SK-N-SH treated with all-trans-retinoic acid at 6 μM for 48 hours (cell line): Measurements from ENCODE around the gene MAN1A1.

Experiments
- ATAC-seq: fragments of 200-7000 bp; cut with Tn5 transposase; 3 replicates; pipeline ENCODE4 v1.9.1; 2020; ENCODE audit warnings: mild to moderate bottlenecking, moderate library complexity
- ARNTL ChIP-seq: fragments of 450-650 bp; formaldehyde crosslinking; IDR thresholded peaks from 2 replicates; pipeline ENCODE4 v1.5.0; 2020; ENCODE audit warnings: low read depth, mild to moderate bottlenecking, moderate library complexity, borderline replicate concordance
- BACH2 ChIP-seq: fragments of 250-450 bp; sonication (Bioruptor Pico); IDR thresholded peaks from 2 replicates; pipeline ENCODE4 v1.9.0; 2021; ENCODE audit warnings: mild to moderate bottlenecking, borderline replicate concordance
- CREB5 ChIP-seq: fragments of 250-450 bp; sonication (Bioruptor Pico); IDR thresholded peaks from 2 replicates; pipeline ENCODE4 v1.5.1; 2020; ENCODE audit warnings: low read depth, mild to moderate bottlenecking, moderate library complexity
- CSDC2 ChIP-seq: fragments of 250-450 bp; sonication (Bioruptor Pico); IDR thresholded peaks from 2 replicates; pipeline ENCODE4 v1.5.0; 2020; ENCODE audit warnings: mild to moderate bottlenecking, moderate library complexity
- ESRRG ChIP-seq: fragments of 250-450 bp; sonication (Bioruptor Pico); IDR thresholded peaks from 2 replicates; pipeline ENCODE4 v1.6.1; 2021; ENCODE audit warnings: mild to moderate bottlenecking
- GLIS3 ChIP-seq: fragments of 250-450 bp; sonication (Bioruptor Pico); IDR thresholded peaks from 2 replicates; pipeline ENCODE4 v1.5.0; 2020; ENCODE audit warnings: mild to moderate bottlenecking, moderate library complexity
- ISL1 ChIP-seq: fragments of 250-450 bp; sonication (Bioruptor Pico); IDR thresholded peaks from 2 replicates; pipeline ENCODE4 v2.1.2; 2022; ENCODE audit warnings: mild to moderate bottlenecking, moderate library complexity
- OSR1 ChIP-seq: fragments of 250-450 bp; sonication (Bioruptor Pico); IDR thresholded peaks from 2 replicates; pipeline ENCODE4 v1.8.0; 2022; ENCODE audit warnings: moderate library complexity, mild to moderate bottlenecking, inconsistent platforms
- PATZ1 ChIP-seq: fragments of 250-450 bp; sonication (Bioruptor Pico); IDR thresholded peaks from 2 replicates; pipeline ENCODE4 v1.8.0; 2020; ENCODE audit warnings: mild to moderate bottlenecking, moderate library complexity, borderline replicate concordance
- POU6F1 ChIP-seq: fragments of 250-450 bp; sonication (Bioruptor Pico); IDR thresholded peaks from 2 replicates; pipeline ENCODE4 v1.8.0; 2021; ENCODE audit warnings: low read depth, mild to moderate bottlenecking, moderate library complexity, borderline replicate concordance
- PPARA ChIP-seq: fragments of 250-450 bp; sonication (Bioruptor Pico); IDR thresholded peaks from 2 replicates; pipeline ENCODE4 v1.5.0; 2020; ENCODE audit warnings: mild to moderate bottlenecking, borderline replicate concordance
- RARB ChIP-seq: fragments of 250-450 bp; sonication (Bioruptor Pico); IDR thresholded peaks from 2 replicates; pipeline ENCODE4 v1.8.0; 2021; ENCODE audit warnings: mild to moderate bottlenecking, moderate library complexity
- SNAI2 ChIP-seq: fragments of 250-450 bp; sonication (Bioruptor Pico); IDR thresholded peaks from 2 replicates; pipeline ENCODE4 v1.5.0; 2020; ENCODE audit warnings: mild to moderate bottlenecking, moderate library complexity
- TOX ChIP-seq: fragments of 250-450 bp; sonication (Bioruptor Pico); IDR thresholded peaks from 2 replicates; pipeline ENCODE4 v1.8.0; 2021; ENCODE audit warnings: mild to moderate bottlenecking, moderate library complexity, borderline replicate concordance
- TSHZ2 ChIP-seq: fragments of 250-450 bp; sonication (Bioruptor Pico); IDR thresholded peaks from 2 replicates; pipeline ENCODE4 v1.5.0; 2020; ENCODE audit warnings: mild to moderate bottlenecking, moderate library complexity
- ZC3H10 ChIP-seq: fragments of 250-450 bp; sonication (Bioruptor Pico); IDR thresholded peaks from 2 replicates; pipeline ENCODE4 v1.5.1; 2021; ENCODE audit warnings: mild to moderate bottlenecking, moderate library complexity
- ZFP3 ChIP-seq: fragments of 250-450 bp; sonication (Bioruptor Pico); IDR thresholded peaks from 2 replicates; pipeline ENCODE4 v1.5.0; 2020; ENCODE audit warnings: mild to moderate bottlenecking, moderate library complexity
- ZNF565 ChIP-seq: fragments of 450-650 bp; formaldehyde crosslinking; conservative IDR thresholded peaks from 2 replicates; pipeline ENCODE4 v1.5.0; 2020; ENCODE audit warnings: low read depth, mild to moderate bottlenecking, moderate library complexity
- ZNF70 ChIP-seq: fragments of 450-650 bp; formaldehyde crosslinking; IDR thresholded peaks from 2 replicates; pipeline ENCODE4 v1.5.0; 2020; ENCODE audit warnings: mild to moderate bottlenecking, moderate library complexity
- ZNF8 ChIP-seq: fragments of 450-650 bp; formaldehyde crosslinking; IDR thresholded peaks from 2 replicates; pipeline ENCODE4 v1.5.0; 2020; ENCODE audit warnings: mild to moderate bottlenecking, moderate library complexity

The MAN1A1 gene

DNA sequence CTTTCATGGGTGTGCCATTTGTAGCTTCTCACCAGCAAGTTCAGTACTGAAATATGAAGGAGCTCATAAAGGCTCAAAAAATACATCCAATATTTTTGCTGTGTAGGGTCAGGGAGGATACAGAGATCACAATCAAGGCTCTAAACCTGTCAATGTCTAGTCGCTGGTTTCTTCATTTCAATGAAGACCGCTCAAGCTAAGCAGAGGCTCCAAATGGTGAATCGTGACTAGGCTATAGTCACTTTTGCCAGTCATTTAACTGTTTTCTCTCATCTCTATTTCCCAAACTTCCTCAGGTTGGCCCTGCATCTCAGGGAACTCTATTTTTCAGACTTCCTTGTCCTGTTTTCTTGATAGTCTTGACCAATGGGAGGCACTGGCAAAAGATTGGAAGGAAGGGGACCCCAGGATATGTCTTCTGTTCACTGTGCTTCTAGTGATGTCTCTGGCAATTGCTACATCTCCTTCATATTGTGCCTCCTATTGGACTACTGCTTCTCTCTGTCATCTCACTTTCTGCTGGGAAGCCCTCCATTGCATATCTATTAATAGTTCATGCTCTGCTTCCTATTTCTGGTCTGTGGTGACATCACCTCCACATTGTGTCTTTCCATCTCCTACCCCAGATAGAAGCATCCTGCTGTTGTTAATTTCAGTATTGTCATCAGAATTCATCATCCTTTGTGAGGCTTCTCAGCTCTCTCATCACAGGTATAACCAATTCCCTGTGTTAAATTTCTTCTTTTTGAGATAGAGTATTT, 183.4 kb downstream of the MAN1A1 start (continued):
- TF ChIP-seq PATZ1 (CRISPR knock-in tag): no peak
- TF ChIP-seq ZNF70 (CRISPR knock-in tag): no peak
- no peak for TF ChIP-seq OSR1
- no peak for TF ChIP-seq BACH2 (CRISPR knock-in tag)
- no peak for TF ChIP-seq PPARA
- no peak for TF ChIP-seq TSHZ2 (CRISPR knock-in tag)
- no peak for TF ChIP-seq GLIS3 (CRISPR knock-in tag)
- TF ChIP-seq ZNF565 (CRISPR knock-in tag): no peak
- no peak for TF ChIP-seq CSDC2 (CRISPR knock-in tag)
- no peak for TF ChIP-seq ESRRG (CRISPR knock-in tag)

GRCh38 chr6:119163006-119163405, 186.6 kb downstream of the MAN1A1 start:
- TF ChIP-seq ZFP3 (no peak), ISL1 (no peak), CREB5 (CRISPR knock-in tag) (no peak), ESRRG (CRISPR knock-in tag) (no peak), ZNF70 (CRISPR knock-in tag) (no peak), SNAI2 (CRISPR knock-in tag) (no peak), GLIS3 (CRISPR knock-in tag) (no peak), POU6F1 (CRISPR knock-in tag) (no peak), ARNTL (CRISPR knock-in tag) (no peak), ZNF8 (no peak), TOX (CRISPR knock-in tag) (no peak), ZNF565 (CRISPR knock-in tag) (no peak), BACH2 (CRISPR knock-in tag) (no peak), RARB (no peak), TSHZ2 (CRISPR knock-in tag) (no peak), PATZ1 (CRISPR knock-in tag) (no peak), PPARA (no peak), OSR1 (no peak), ZC3H10 (CRISPR knock-in tag) (no peak)
- ATAC-seq: no peak
